HG03521 (cell line): ENCODE data around the gene AQP7.
"Not testable (repeated sequence)": the region's sequence is repeated elsewhere in the genome, so short reads cannot be mapped to it uniquely, and the experiment has no call there.

ENCODE experiments used
- ATAC-seq: cut with Tn5 transposase; IDR thresholded peaks from one replicate; pipeline ENCODE4 v1.9.1; 2021; ENCODE audit warnings: mild to moderate bottlenecking, moderate library complexity; ENCODE audit not compliant: unreplicated experiment

AQP7 gene

DNA sequence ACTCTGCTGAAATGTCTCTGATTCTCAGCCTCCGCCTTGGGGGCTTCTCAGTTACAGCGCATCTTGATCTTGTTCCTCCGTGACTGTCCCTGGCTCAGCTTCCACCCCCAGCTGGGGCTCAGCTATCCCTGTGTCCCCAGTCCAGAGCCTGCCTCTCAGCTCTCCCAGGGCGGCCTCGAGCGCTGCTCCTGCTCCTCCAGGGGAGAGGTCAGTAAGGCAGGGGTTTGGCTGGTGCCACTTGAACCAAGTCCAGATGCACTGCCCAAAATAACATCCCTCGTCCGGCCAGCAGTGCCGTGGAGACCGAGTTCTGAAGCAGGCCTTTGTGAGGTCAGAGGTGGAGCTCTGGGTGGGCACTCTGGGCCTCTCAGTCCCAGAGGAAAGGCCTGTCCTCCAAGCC, at the start of gene AQP7:
TSS of gene AQP7 (minus strand) at position 198 of the 400 bp plus-strand sequence. CDS start 1,306 bp downstream, outside the sequence.
- not testable (repeated sequence) for ATAC-seq

DNA sequence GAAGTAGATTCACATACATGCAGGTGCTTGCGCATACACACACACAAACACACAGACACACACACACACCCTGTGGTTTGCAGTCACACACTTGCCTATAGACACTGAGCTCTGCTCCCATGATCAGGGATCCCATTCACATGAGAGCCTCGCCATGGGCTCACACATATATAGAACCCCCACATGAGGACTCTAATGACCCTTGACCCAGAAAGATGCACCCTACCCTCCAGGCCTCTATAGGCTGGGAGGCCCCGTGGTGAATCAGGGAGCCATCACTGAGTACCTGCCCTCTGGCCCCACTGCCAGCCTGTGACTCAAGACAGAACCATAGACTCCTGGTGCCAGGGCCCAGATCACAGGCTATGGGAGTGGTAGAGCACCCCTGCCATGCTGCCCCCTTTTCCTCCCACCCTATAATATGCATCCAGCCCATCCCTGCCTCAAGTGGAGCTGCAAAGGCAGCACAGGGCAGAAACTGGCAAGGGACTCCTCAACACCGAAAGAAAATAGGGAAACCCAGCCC, 48.3 kb upstream of the AQP7 start:
- ATAC-seq, result no peak

DNA sequence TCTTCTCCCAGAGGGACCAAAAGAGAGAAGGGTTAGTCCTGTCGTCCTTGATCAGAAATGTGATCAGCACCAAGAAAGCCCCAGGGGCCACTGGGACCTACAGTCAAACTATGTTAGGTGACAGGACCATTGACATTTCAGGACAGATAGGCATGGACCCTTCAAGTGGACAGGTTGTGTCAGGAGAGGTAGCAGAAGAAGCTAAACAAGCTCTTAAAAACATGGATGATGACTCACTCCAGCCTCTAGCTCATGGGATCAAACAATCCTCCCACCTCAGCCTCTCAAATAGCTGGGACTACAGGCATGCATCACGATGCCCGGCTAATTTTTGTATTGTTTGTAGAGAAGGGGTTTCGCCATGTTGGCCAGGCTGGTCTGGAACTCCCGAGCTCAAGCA, 47.3 kb upstream of the AQP7 start:
- ATAC-seq, result no peak

GRCh38 chr9:33447799-33448553, 45.6 kb upstream of the AQP7 start:
- no peak for ATAC-seq

- ATAC-seq, result peak; percentile 30
Measured at GRCh38 chr9:33446946-33447798, 44.8 kb upstream of the AQP7 start, which contains the start of gene AQP3. AQP3 (minus strand) TSS chr9:33447593; CDS start chr9:33447530, 63 bp downstream.

- ATAC-seq, result peak; percentile 75
Measured at GRCh38 chr9:33446240-33446945, 44.0 kb upstream of the AQP7 start.

DNA sequence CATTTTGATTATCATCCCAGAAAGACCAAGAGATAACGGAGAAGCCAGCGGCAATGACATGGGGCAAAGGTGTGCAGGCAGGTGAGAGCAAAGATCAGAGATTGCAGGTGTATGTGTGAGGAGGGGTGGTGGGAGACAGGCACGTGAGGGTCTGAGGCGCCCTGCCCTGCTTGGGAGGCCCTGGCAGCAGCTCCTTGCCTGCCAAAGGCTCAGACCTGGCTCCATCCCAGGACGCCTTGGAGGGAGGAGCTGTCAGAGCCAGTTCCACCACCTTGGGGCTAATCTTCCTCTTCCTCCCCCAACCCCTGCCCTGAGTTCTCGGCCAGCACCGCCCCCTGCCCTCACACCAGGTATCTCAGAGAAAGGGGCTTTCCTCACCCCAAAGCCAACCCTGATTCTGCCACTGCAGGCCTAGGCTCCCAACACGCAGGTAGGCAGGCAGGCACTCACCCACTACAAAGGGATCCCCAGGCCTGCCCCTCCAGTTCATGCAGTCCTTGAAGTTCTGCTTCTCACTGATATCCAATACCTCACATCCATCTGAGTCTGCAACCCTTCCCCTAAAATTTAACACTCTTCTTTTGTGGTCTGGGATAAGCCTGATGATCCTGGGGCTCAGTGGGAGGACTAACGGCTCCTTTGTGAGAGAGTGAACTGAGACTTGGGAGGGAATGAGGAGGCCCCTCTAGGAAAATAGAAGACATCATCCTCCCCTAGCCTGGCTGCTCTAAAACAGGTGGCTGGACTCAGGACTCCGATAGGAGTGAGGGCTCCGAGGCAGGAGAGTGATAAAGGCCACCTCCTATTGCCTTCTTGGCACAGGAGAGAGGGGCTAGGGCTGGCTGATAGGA, 43.2 kb upstream of the AQP7 start:
- no peak for ATAC-seq

GRCh38 chr9:33443464-33444154, 41.2 kb upstream of the AQP7 start:
- no peak for ATAC-seq

- no peak for ATAC-seq
Measured at GRCh38 chr9:33443047-33443446, 40.7 kb upstream of the AQP7 start.

- ATAC-seq, result no peak
Measured at GRCh38 chr9:33442125-33442524, 39.8 kb upstream of the AQP7 start.

DNA sequence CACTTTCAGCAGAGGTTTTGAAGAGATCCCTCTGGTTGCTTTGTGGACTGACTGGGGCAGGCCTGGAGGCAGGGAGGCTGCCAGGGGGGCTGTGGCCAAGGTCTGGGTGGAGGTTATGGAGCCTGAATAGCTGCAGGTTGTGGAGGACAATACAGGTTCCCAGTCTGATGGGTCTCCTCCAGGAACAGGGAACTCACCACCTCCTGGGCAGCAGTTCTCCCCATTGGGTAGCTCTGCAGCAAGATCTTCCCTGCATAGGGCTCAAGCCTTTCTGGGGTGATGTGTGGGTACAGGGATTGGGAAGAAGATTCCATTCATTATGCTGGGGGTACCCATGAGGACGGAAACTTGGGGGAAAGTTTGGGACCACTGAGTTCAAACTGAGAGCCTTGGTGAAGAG, 38.2 kb upstream of the AQP7 start:
- no peak for ATAC-seq

- no peak for ATAC-seq
Measured at GRCh38 chr9:33440204-33440603, 37.8 kb upstream of the AQP7 start.

DNA sequence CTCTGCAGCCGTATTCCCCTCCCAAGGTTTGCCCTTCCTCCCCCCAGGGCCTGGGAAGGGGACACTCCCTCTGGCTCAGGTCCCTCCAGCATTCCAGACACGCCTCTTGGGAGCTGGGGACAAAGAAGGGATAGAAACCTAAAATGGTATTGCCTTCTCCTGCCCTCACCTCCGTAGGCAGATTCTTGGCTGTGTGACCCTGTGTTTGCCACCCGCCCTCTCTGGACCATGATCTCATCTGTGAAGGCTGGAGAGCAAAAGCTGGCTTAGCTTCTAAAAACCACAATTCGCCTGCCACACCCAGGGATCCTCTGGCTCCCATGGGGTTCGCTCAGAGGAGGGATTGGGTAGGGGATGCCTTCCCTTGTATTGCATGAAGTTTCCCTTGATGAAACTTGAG, 37.4 kb upstream of the AQP7 start:
- no peak for ATAC-seq

- no peak for ATAC-seq
Measured at GRCh38 chr9:33438926-33439680, 36.7 kb upstream of the AQP7 start.

- ATAC-seq, result no peak
Measured at GRCh38 chr9:33437898-33438297, 35.5 kb upstream of the AQP7 start.

GRCh38 chr9:33437205-33437604, 34.8 kb upstream of the AQP7 start:
- ATAC-seq, result no peak

DNA sequence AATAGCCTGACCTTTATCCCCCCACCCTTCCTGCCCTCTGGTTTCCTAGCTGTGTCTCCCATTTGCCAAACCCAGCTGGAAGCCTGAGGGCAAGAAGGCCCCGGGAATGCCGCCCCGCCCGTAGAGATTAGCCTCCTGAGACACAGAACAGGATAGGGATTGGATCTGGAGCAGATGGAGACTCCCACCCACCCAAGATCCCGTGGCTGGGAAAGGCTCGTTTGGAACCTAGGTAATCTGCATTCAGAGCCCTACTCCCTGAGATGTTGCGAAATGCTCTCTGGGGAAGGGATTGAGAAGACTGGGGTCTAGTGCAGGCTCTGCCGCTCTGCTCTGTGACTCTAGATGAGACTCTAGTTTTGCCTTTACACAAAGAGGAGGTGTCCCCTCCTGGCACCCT, 34.1 kb upstream of the AQP7 start:
- no peak for ATAC-seq

GRCh38 chr9:33435821-33436277, 33.5 kb upstream of the AQP7 start:
- no peak for ATAC-seq
